PC-9 (cell line): ENCODE measurements around the gene CD300A. TPM values are rescaled to one million over a fixed set of nuclear protein-coding genes. Genes with fewer than 3 reads are reported as not detected.
"Not testable (repeated sequence)": the region's sequence is repeated elsewhere in the genome, so short reads cannot be mapped to it uniquely, and the experiment has no call there.

Experiments used
- BruUV-seq: library from RNA; stranded (reverse); fragments of 400-500 nt; replicated peaks from 2 replicates; lab custom pipeline; 2021; lab: Mats Ljungman, UMichigan
- CTCF ChIA-PET: fragments of 300-600 bp; sonication (Branson Sonifier 250); formaldehyde crosslinking; loops from one replicate; lab custom pipeline; 2022; ENCODE audit warnings: antibody characterized with exemption; lab: Charles Lee
- POLR2A ChIA-PET: fragments of 300-600 bp; sonication (Branson Sonifier 250); formaldehyde crosslinking; loops from one replicate; lab custom pipeline; 2022; ENCODE audit warnings: antibody characterized with exemption; ENCODE audit not compliant: unreplicated experiment; lab: Charles Lee
- DNase-seq, 2 experiments: peaks; one replicate each; pipeline versions ENCODE4 v3.0.0 to v3.0.0-alpha.2; 2015 to 2022; ENCODE audit warnings: mixed read lengths in 1 of 2
- H2AFZ ChIP-seq: fragments of 200-600 bp; sonication (generic); 2 replicates; pipeline ENCODE4 v1.8.1; 2017; ENCODE audit warnings: antibody characterized with exemption
- H3F3A ChIP-seq: fragments of 200-600 bp; sonication (generic); 2 replicates; pipeline ENCODE4 v1.8.1; 2017; ENCODE audit warnings: antibody characterized with exemption, mild to moderate bottlenecking, low read depth; ENCODE audit not compliant: insufficient read depth
- H3K27ac ChIP-seq: fragments of 200-600 bp; sonication (generic); 2 replicates; pipeline ENCODE4 v1.6.1; 2016; ENCODE audit warnings: mixed run types
- H3K27me3 ChIP-seq: fragments of 200-600 bp; sonication (generic); 2 replicates; pipeline ENCODE4 v1.6.1; 2016; ENCODE audit warnings: low read depth, mixed run types; ENCODE audit not compliant: insufficient read depth
- H3K36me3 ChIP-seq: fragments of 200-600 bp; sonication (generic); 2 replicates; pipeline ENCODE4 v1.6.1; 2016; ENCODE audit warnings: low read depth, mixed run types
- H3K4me1 ChIP-seq: fragments of 200-600 bp; sonication (generic); replicated peaks from 2 replicates; pipeline ENCODE4 v1.6.1; 2016; ENCODE audit warnings: mixed run types; ENCODE audit not compliant: insufficient read depth
- H3K4me2 ChIP-seq: fragments of 200-600 bp; sonication (generic); 2 replicates; pipeline ENCODE4 v1.6.1; 2017; ENCODE audit warnings: mixed run types
- H3K4me3 ChIP-seq: fragments of 200-600 bp; sonication (generic); 2 replicates; pipeline ENCODE4 v1.6.1; 2016; ENCODE audit warnings: mixed run types
- H3K79me2 ChIP-seq: fragments of 200-600 bp; sonication (generic); 2 replicates; pipeline ENCODE4 v1.6.1; 2017; ENCODE audit warnings: low read depth, mixed run types
- H3K9me2 ChIP-seq: fragments of 200-600 bp; sonication (generic); 2 replicates; pipeline ENCODE4 v1.8.1; 2017; ENCODE audit warnings: mild to moderate bottlenecking; ENCODE audit not compliant: insufficient read depth
- H3K9me3 ChIP-seq: fragments of 200-600 bp; sonication (generic); 2 replicates; pipeline ENCODE4 v1.8.1; 2016; ENCODE audit warnings: low read depth; ENCODE audit not compliant: insufficient read depth
- H4K20me1 ChIP-seq: fragments of 200-600 bp; sonication (generic); 2 replicates; pipeline ENCODE4 v1.8.1; 2017; ENCODE audit not compliant: insufficient read depth
- CTCF ChIP-seq: fragments of 200-600 bp; sonication (generic); conservative IDR thresholded peaks from 2 replicates; pipeline ENCODE4 v1.6.1; 2017; ENCODE audit warnings: mixed run types, antibody characterized with exemption, mild to moderate bottlenecking, moderate library complexity
- EZH2 ChIP-seq: fragments of 200-600 bp; sonication (generic); IDR thresholded peaks from 2 replicates; pipeline ENCODE4 v1.8.0; 2017; ENCODE audit warnings: antibody characterized with exemption, low read depth
- intact Hi-C: fragments of 100-400 bp; cut with micrococcal nuclease; formaldehyde crosslinking; loops from one replicate; pipeline ENCODE4 v1.10.0; 2022; ENCODE audit not compliant: unreplicated experiment
- total RNA-seq: library from RNA; stranded (reverse); gene quantifications from 2 replicates; pipeline ENCODE4 v1.2.3, GENCODE V29; 2021

CD300A gene
- total RNA-seq, 1 experiment from 2014 or later, result not detected

GRCh38 chr17:74497471-74497870 lies 31.0 kb downstream of the CD300A start:
- H3K27ac ChIP-seq, result no peak overlapping the region
- H3K36me3 ChIP-seq, result no peaks in the 10 kb centered on the region
- TF ChIP-seq EZH2, result no peak
- TF ChIP-seq CTCF, result no peak
- H3K4me3 ChIP-seq, result no peak overlapping the region
- no peaks in the 10 kb centered on the region for H3K4me1 ChIP-seq
- H3K9me2 ChIP-seq, result no peaks in the 10 kb centered on the region
- H3F3A ChIP-seq, result no peaks in the 10 kb centered on the region
- peaks cover 38% of the 10 kb centered on the region for H3K27me3 ChIP-seq
- DNase-seq, result no peak
- H2AFZ ChIP-seq, result no peak overlapping the region
- no peaks in the 10 kb centered on the region for H4K20me1 ChIP-seq
- H3K4me2 ChIP-seq, result no peak overlapping the region
- ChIA-PET POLR2A (no interaction called here), CTCF (interaction anchor here (0.6 to 0.8 kb wide), 2 partner anchors 103 to 169 kb away, joined by 3 to 4 read pairs; no protein-coding TSS in a partner anchor)
- H3K9me3 ChIP-seq, result no peaks in the 10 kb centered on the region
- no TSS peak for BruUV-seq
- no peaks in the 10 kb centered on the region for H3K79me2 ChIP-seq
- intact Hi-C loops, result no loop called here

DNA sequence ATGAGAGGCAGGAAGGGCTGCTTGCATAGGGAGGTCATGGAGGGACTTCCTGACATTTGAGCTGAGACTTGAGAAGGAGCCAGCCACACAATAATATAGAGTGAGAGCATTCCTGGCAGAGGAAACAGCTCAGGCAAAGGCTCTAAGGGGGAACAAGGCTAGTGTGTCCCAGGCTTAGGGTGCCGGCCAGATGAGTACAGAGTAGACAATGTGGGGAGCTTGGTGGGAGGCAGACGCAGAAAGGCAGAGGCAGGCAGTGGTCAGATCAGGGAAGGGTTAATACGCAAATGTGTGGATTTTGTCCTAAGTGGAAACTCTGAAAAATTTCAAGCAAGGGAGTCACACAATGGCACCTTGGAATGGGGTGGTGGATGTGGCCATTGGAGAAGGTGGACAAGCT lies 33.6 kb downstream of the CD300A start:
- Histone ChIP-seq H3K9me2 (no peaks in the 10 kb centered on the region), H3F3A (no peaks in the 10 kb centered on the region), H3K9me3 (no peaks in the 10 kb centered on the region), H3K27ac (no peak overlapping the region), H3K4me3 (no peak overlapping the region), H3K27me3 (peaks cover 36% of the 10 kb centered on the region), H2AFZ (no peak overlapping the region), H3K4me1 (no peaks in the 10 kb centered on the region), H3K36me3 (no peaks in the 10 kb centered on the region), H3K79me2 (no peaks in the 10 kb centered on the region), H3K4me2 (no peak overlapping the region), H4K20me1 (no peaks in the 10 kb centered on the region)
- intact Hi-C loops, result no loop called here
- ChIA-PET POLR2A (no interaction called here), CTCF (no interaction called here)
- BruUV-seq, result no TSS peak
- no peak for DNase-seq
- TF ChIP-seq CTCF, result no peak
- no peak for TF ChIP-seq EZH2

DNA sequence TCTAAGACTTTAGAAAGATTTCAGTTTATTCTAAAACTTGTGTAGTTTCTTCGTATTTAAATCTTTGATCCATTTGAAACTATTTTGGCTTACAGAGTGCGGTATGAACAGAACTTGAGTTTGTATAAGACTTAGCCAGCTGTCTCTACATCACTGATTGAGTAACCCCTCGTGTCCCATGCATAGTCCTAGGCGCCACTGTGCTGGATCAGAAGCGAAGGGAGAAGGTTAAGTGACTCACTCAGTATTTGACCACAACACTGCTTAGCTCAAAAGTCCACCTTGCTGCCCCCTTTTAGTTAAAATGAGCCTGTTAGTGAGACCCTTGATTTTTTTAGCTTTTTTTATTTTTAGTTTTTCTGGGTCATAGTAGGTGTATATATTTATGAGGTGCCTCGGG lies 36.4 kb downstream of the CD300A start:
- POLR2A ChIA-PET, result interaction anchor here (0.6 kb wide), 1 partner anchor 143 kb away, joined by 3 read pairs; no protein-coding TSS in a partner anchor
- H3K4me1 ChIP-seq, result no peaks in the 10 kb centered on the region
- H3K27me3 ChIP-seq, result peaks cover 29% of the 10 kb centered on the region
- BruUV-seq, result no TSS peak
- H3K79me2 ChIP-seq, result no peaks in the 10 kb centered on the region
- CTCF ChIA-PET, result no interaction called here
- H3K36me3 ChIP-seq, result no peaks in the 10 kb centered on the region
- H3K9me3 ChIP-seq, result no peaks in the 10 kb centered on the region
- no peak overlapping the region for H3K4me3 ChIP-seq
- H3K9me2 ChIP-seq, result no peaks in the 10 kb centered on the region
- H3K27ac ChIP-seq, result no peak overlapping the region
- no peak for DNase-seq
- H4K20me1 ChIP-seq, result no peaks in the 10 kb centered on the region; the same call in 1 of the 2 replicates
- no peaks in the 10 kb centered on the region for H3F3A ChIP-seq
- no peak overlapping the region for H2AFZ ChIP-seq
- H3K4me2 ChIP-seq, result no peak overlapping the region
- TF ChIP-seq CTCF (no peak), EZH2 (no peak)
- intact Hi-C loops, result no loop called here

DNA sequence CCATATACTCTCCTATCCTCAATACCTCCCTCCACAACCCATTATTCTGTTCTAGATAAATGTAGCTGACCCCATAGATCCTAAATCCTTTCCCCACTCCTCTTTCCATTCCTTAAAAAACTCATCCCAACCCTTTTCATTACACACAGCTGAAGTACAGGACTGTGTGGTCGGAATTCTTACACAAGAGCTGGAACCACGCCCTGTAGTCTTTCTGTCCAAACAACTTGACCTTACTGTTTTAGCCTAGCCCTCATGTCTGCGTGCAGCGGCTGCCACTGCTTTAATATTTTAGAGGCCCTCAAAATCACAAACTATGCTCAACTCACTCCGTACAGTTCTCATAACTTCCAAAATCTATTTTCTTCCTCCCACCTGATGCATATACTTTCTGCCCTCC lies 37.5 kb downstream of the CD300A start:
- H3K27me3 ChIP-seq, result peaks cover 22% of the 10 kb centered on the region
- BruUV-seq, intact Hi-C loops, CTCF ChIA-PET, DNase-seq, H3K79me2 ChIP-seq, H3K36me3 ChIP-seq, H3K9me2 ChIP-seq, H4K20me1 ChIP-seq, H3K27ac ChIP-seq, H3K9me3 ChIP-seq, H3K4me2 ChIP-seq, H3F3A ChIP-seq, H2AFZ ChIP-seq, H3K4me1 ChIP-seq, H3K4me3 ChIP-seq, POLR2A ChIA-PET: not testable (repeated sequence)
